Activated naive CD4-positive, alpha-beta T cell treated with anti-CD3 and anti-CD28 coated beads, Interleukin-2, amount 50 U/mL, for 72 hours (primary cell): Measurements from ENCODE around the gene IFT27. TPM values are rescaled to one million over a fixed set of nuclear protein-coding genes. Genes with fewer than 3 reads are reported as not detected.

Experiments
- ATAC-seq, 2 donors: fragments of 150-1000 bp; cut with Tn5 transposase; 2 replicates each; pipeline ENCODE4 v1.10.0; 2021; ENCODE audit warnings: mild to moderate bottlenecking in 2 of 2, moderate library complexity in 2 of 2
- DNase-seq, 2 donors: peaks; one replicate each; pipeline ENCODE4 v3.0.0; 2021 to 2022; ENCODE audit warnings: low spot score in 2 of 2
- H3K27ac Mint-ChIP-seq, 2 donors: one replicate each; pipeline ENCODE4 v1.8.0; 2022; ENCODE audit warnings: mild to moderate bottlenecking in 2 of 2, mixed read lengths in 2 of 2
- H3K36me3 Mint-ChIP-seq, 2 donors: one replicate each; pipeline ENCODE4 v1.8.0; 2022; ENCODE audit warnings: mixed read lengths in 2 of 2
- H3K9me3 Mint-ChIP-seq, 2 donors: one replicate each; pipeline ENCODE4 v1.8.0; 2022; ENCODE audit warnings: mixed read lengths in 2 of 2
- total RNA-seq, 2 donors: library from RNA; stranded (reverse); gene quantifications; one replicate each; pipeline ENCODE4 v1.2.3, GENCODE V29; 2022

IFT27 gene
- total RNA-seq, 2 donors from 2014 or later: 20.8 to 23.3 TPM

GRCh38 chr22:36806835-36807234 lies 30.9 kb upstream of the IFT27 start:
- no peak for ATAC-seq
- no peak overlapping the region for H3K27ac Mint-ChIP-seq

GRCh38 chr22:36803358-36803757 lies 27.4 kb upstream of the IFT27 start:
- Mint-ChIP-seq H3K27ac (no peak overlapping the region), H3K9me3 (no peaks in the 10 kb centered on the region), H3K36me3 (no peaks in the 10 kb centered on the region)
- DNase-seq (no peak), ATAC-seq (no peak)

More at GRCh38 chr22:36806835-36807234, 30.9 kb upstream of the IFT27 start:
- H3K9me3 Mint-ChIP-seq: no peaks in the 10 kb centered on the region
- H3K36me3 Mint-ChIP-seq: no peaks in the 10 kb centered on the region
- DNase-seq: no peak

GRCh38 chr22:36798674-36799066 lies 22.8 kb upstream of the IFT27 start:
- ATAC-seq: no peak
- Mint-ChIP-seq H3K27ac (no peak overlapping the region), H3K36me3 (no peaks in the 10 kb centered on the region), H3K9me3 (no peaks in the 10 kb centered on the region)
- DNase-seq: no peak

GRCh38 chr22:36797911-36798673 lies 22.2 kb upstream of the IFT27 start:
- H3K27ac Mint-ChIP-seq: no peak overlapping the region
- H3K36me3 Mint-ChIP-seq: no peaks in the 10 kb centered on the region
- H3K9me3 Mint-ChIP-seq: no peaks in the 10 kb centered on the region
- ATAC-seq (no peak), DNase-seq (no peak)

GRCh38 chr22:36797374-36797773 lies 21.5 kb upstream of the IFT27 start:
- DNase-seq (no peak), ATAC-seq (no peak)
- H3K9me3 Mint-ChIP-seq: no peaks in the 10 kb centered on the region
- H3K36me3 Mint-ChIP-seq: no peaks in the 10 kb centered on the region
- H3K27ac Mint-ChIP-seq: no peak overlapping the region

- no peaks in the 10 kb centered on the region for H3K36me3 Mint-ChIP-seq
- no peak overlapping the region for H3K27ac Mint-ChIP-seq
- DNase-seq: no peak
- ATAC-seq: no peak
- H3K9me3 Mint-ChIP-seq: no peaks in the 10 kb centered on the region
These were observed 20.7 kb upstream of the IFT27 start for GRCh38 chr22:36796552-36797175.

- Mint-ChIP-seq H3K27ac (no peak overlapping the region), H3K36me3 (no peaks in the 10 kb centered on the region), H3K9me3 (no peaks in the 10 kb centered on the region)
- ATAC-seq: no peak
- DNase-seq: no peak
These were observed 19.7 kb upstream of the IFT27 start for GRCh38 chr22:36795633-36796032.

- H3K36me3 Mint-ChIP-seq: no peaks in the 10 kb centered on the region
- H3K9me3 Mint-ChIP-seq: no peaks in the 10 kb centered on the region
- peak; percentile 99 to 100 for ATAC-seq
- H3K27ac Mint-ChIP-seq: peak overlapping the region in 1 of 2 donors; percentile 15
- DNase-seq: peak in 1 of 2 donors; percentile 55
These were observed 14.7 kb upstream of the IFT27 start for GRCh38 chr22:36790648-36791047.

GRCh38 chr22:36787204-36787988 lies 11.5 kb upstream of the IFT27 start:
- H3K27ac Mint-ChIP-seq: peak overlapping the region in 1 of 2 donors; percentile 27
- no peaks in the 10 kb centered on the region for H3K36me3 Mint-ChIP-seq
- no peaks in the 10 kb centered on the region for H3K9me3 Mint-ChIP-seq
- ATAC-seq (no peak), DNase-seq (no peak)

- ATAC-seq: no peak
- no peaks in the 10 kb centered on the region for H3K36me3 Mint-ChIP-seq
- H3K9me3 Mint-ChIP-seq: no peaks in the 10 kb centered on the region
- no peak for DNase-seq
- H3K27ac Mint-ChIP-seq: peak overlapping the region in 1 of 2 donors; percentile 59
These were observed 7.8 kb upstream of the IFT27 start for GRCh38 chr22:36783743-36784142.

GRCh38 chr22:36781656-36782627 lies 6.0 kb upstream of the IFT27 start:
- Mint-ChIP-seq H3K9me3 (peaks cover 0 to 9% of the 10 kb centered on the region in 2 donors), H3K36me3 (peaks cover 0 to 10% of the 10 kb centered on the region in 2 donors), H3K27ac (peak overlapping the region; percentile 73 to 95)
- ATAC-seq: peak; percentile 96 to 99
- DNase-seq: peak; percentile 93 to 97

GRCh38 chr22:36778020-36778419 lies 2.1 kb upstream of the IFT27 start:
- DNase-seq: no peak
- peaks cover 5 to 15% of the 10 kb centered on the region in 2 donors for H3K36me3 Mint-ChIP-seq
- peak overlapping the region; percentile 56 to 87 for H3K27ac Mint-ChIP-seq
- H3K9me3 Mint-ChIP-seq: peaks cover 0 to 9% of the 10 kb centered on the region in 2 donors
- ATAC-seq: no peak

GRCh38 chr22:36776722-36777121 lies 803 bp upstream of the IFT27 start:
- DNase-seq (no peak), ATAC-seq (no peak)
- Mint-ChIP-seq H3K27ac (peak overlapping the region; percentile 87 to 96), H3K9me3 (peaks cover 0 to 9% of the 10 kb centered on the region in 2 donors), H3K36me3 (peaks cover 5 to 15% of the 10 kb centered on the region in 2 donors)

GRCh38 chr22:36775586-36775963 lies 344 bp downstream of the IFT27 start:
- DNase-seq (peak; percentile 18 to 64), ATAC-seq (no peak)
- peaks cover 0 to 9% of the 10 kb centered on the region in 2 donors for H3K9me3 Mint-ChIP-seq
- H3K36me3 Mint-ChIP-seq: peaks cover 5 to 15% of the 10 kb centered on the region in 2 donors
- peak overlapping the region; percentile 87 to 92 for H3K27ac Mint-ChIP-seq

- DNase-seq: no peak
- peaks cover 0 to 9% of the 10 kb centered on the region in 2 donors for H3K9me3 Mint-ChIP-seq
These were observed 2.0 kb downstream of the IFT27 start for GRCh38 chr22:36773935-36774334.

GRCh38 chr22:36772451-36772850 lies 3.5 kb downstream of the IFT27 start:
- ATAC-seq: no peak
- Mint-ChIP-seq H3K36me3 (peaks cover 5 to 6% of the 10 kb centered on the region in 2 donors), H3K27ac (no peak overlapping the region), H3K9me3 (peaks cover 0 to under 1% of the 10 kb centered on the region in 2 donors)
- no peak for DNase-seq

More at GRCh38 chr22:36773935-36774334, 2.0 kb downstream of the IFT27 start:
- no peak overlapping the region for H3K27ac Mint-ChIP-seq
- no peak for ATAC-seq
- peaks cover 5 to 15% of the 10 kb centered on the region in 2 donors for H3K36me3 Mint-ChIP-seq
